ENCODE results near the gene ASMT. TPM values are rescaled to one million over a fixed set of nuclear protein-coding genes. Genes with fewer than 3 reads are reported as not detected.

Gene ASMT
- total and polyA plus RNA-seq, 10 of the 15 experiments (the other 5 are each of a cell fraction or from before 2014, with no cell fraction given), result 0.18 to 0.29 TPM; not detected in 8

- TF ChIP-seq ZNF592 (IDR thresholded peaks at IDR 0.05), result no peak
These were observed 22.3 kb upstream of the ASMT start (continued) for GRCh38 chrX:1592470-1593142.

- Histone ChIP-seq H3K27ac (ENCODE audit: control insufficient read depth, insufficient read depth) (no peak overlapping the region), H3K4me2 (ENCODE audit: control insufficient read depth, insufficient read depth) (peak overlapping the region; percentile 94), H3K79me2 (ENCODE audit: control insufficient read depth, insufficient read depth, low read length) (peaks cover 47% of the 10 kb centered on the region), H3K4me3 (peak overlapping the region; percentile 98), H3K9me3 (replicated peaks; ENCODE audit: control insufficient read depth, insufficient read depth, low read length) (no peaks in the 10 kb centered on the region; the same call in 2 of the 3 replicates), H3K27me3 (replicated peaks in 1 of 2; ENCODE audit: control insufficient read depth in 2 of 2, insufficient read depth in 2 of 2, low read length in 1 of 2) (no peaks in the 10 kb centered on the region), H3K9ac (ENCODE audit: control insufficient read depth, insufficient read depth, low read length) (peak overlapping the region; percentile 92), H2AFZ (ENCODE audit: control insufficient read depth, low read depth, low read length) (no peak overlapping the region), H4K20me1 (ENCODE audit: control insufficient read depth, insufficient read depth) (peaks cover 6% of the 10 kb centered on the region), H3K36me3 (ENCODE audit: control insufficient read depth in 2 of 2, insufficient read depth in 2 of 2, low read length in 1 of 2) (peaks cover 26 to 42% of the 10 kb centered on the region in 2 experiments), H3K4me1 (ENCODE audit: control insufficient read depth, insufficient read depth, low read length) (peaks cover 26% of the 10 kb centered on the region)
- no peak for FAIRE-seq
- SMC1A ChIA-PET (ENCODE audit: uncharacterized antibody, unreplicated experiment), result no interaction called here
- in situ Hi-C loops (cut with MboI) (no loop called here), intact Hi-C loops (cut with micrococcal nuclease; ENCODE audit: unreplicated experiment) (loop anchor here (10.0 kb wide), 1 partner anchor 259 kb away; the partner anchor contains the start of gene IL3RA)
- ATAC-seq, result no peak
- DNase-seq (ENCODE audit: low read depth, low spot score), result no peak
- 95% methylated on average over 60 of the region's 60 CpGs for WGBS (ENCODE audit: insufficient coverage, insufficient replicate concordance, low lambda C conversion rate, missing lambda C conversion rate)
- RAD21 ChIA-PET (ENCODE audit: unreplicated experiment), result no interaction called here
- CTCF ChIA-PET, result no interaction called here
- POLR2A ChIA-PET, result no interaction called here
- TF ChIP-seq POLR2A (IDR thresholded peaks at IDR 0.05; ENCODE audit: low read depth, low read length) (peak; percentile 31; the same call in 1 of the 2 replicates), SIX5 (IDR thresholded peaks at IDR 0.05; ENCODE audit: low read depth, low read length, severe bottlenecking) (no peak), EP300 (IDR thresholded peaks at IDR 0.05; ENCODE audit: borderline replicate concordance in 1 of 2, control insufficient read depth in 1 of 2, low read depth in 2 of 2, low read length in 2 of 2) (no peak)
- TSS peak; percentile 55 for BruUV-seq (replicated peaks)
These were observed 21.3 kb upstream of the ASMT start for GRCh38 chrX:1593286-1594271.
